Endothelial cell of umbilical vein (primary cell): ENCODE data around the gene ZFP62. TPM values are rescaled to one million over a fixed set of nuclear protein-coding genes. Genes with fewer than 3 reads are reported as not detected.

Source experiments
- BruUV-seq: library from RNA; stranded (reverse); fragments of 400-500 nt; replicated peaks from 2 replicates; lab custom pipeline; 2021; lab: Mats Ljungman, UMichigan
- CTCF ChIA-PET: fragments of 300-600, 350-600 bp; sonication (Branson Sonifier 250); formaldehyde crosslinking; loops from one replicate; lab custom pipeline; 2021; ENCODE audit warnings: antibody characterized with exemption, inconsistent platforms; lab: Charles Lee
- POLR2A ChIA-PET: fragments of 300-600, 350-600 bp; sonication (Branson Sonifier 250); formaldehyde crosslinking; loops from one replicate; lab custom pipeline; 2021; ENCODE audit warnings: antibody characterized with exemption, inconsistent platforms; lab: Charles Lee
- DNase-seq: peaks from one replicate; pipeline ENCODE4 v3.0.0-alpha.2; 2011; ENCODE audit warnings: low read depth, low spot score
- FAIRE-seq: peaks from 2 replicates; lab custom pipeline; 2011; peaks lifted over from hg19 to GRCh38; lab: Jason Lieb, UNC
- H2AFZ ChIP-seq: 2 replicates; pipeline ENCODE4 v1.6.0; 2012; ENCODE audit warnings: low read depth, low read length, control low read depth, inconsistent platforms
- H3K27ac ChIP-seq: 2 replicates; pipeline ENCODE4 v1.5.1; 2011; ENCODE audit warnings: low read depth, mild to moderate bottlenecking, control low read depth, low read length, moderate library complexity; ENCODE audit not compliant: insufficient read depth
- H3K27me3 ChIP-seq, 2 experiments: 2 replicates each; pipeline versions ENCODE4 v1.6.0 to v1.6.1; 2011; ENCODE audit warnings: low read length in 2 of 2, mixed read lengths in 1 of 2; ENCODE audit not compliant: control insufficient read depth in 2 of 2, insufficient read depth in 2 of 2
- H3K36me3 ChIP-seq, 2 experiments: 2 replicates in 1 of 2; 3 replicates in 1 of 2; pipeline ENCODE4 v1.5.1; 2011; ENCODE audit warnings: low read length in 2 of 2, mild to moderate bottlenecking in 1 of 2, moderate library complexity in 1 of 2; ENCODE audit not compliant: control insufficient read depth in 2 of 2, insufficient read depth in 2 of 2; ENCODE audit errors: extremely low read depth in 1 of 2
- H3K4me1 ChIP-seq: 3 replicates; pipeline ENCODE4 v1.5.1; 2011; ENCODE audit warnings: mild to moderate bottlenecking, low read length; ENCODE audit not compliant: control insufficient read depth, insufficient read depth; ENCODE audit errors: extremely low read depth
- H3K4me2 ChIP-seq: 2 replicates; pipeline ENCODE4 v1.6.1; 2011; ENCODE audit warnings: low read length, control low read depth, mixed read lengths; ENCODE audit not compliant: insufficient read depth
- H3K4me3 ChIP-seq, 3 experiments: fragments of 200-600 bp in 1 of 3; sonication (generic), shearing (Covaris generic) in 1 of 3; replicated peaks in 1 of 3; 2 replicates each; pipeline ENCODE4 v1.5.1; 2011 to 2016; ENCODE audit warnings: control low read depth in 3 of 3, low read length in 3 of 3, mild to moderate bottlenecking in 2 of 3, inconsistent platforms in 1 of 3, low read depth in 1 of 3, moderate library complexity in 1 of 3; ENCODE audit not compliant: insufficient read depth in 1 of 3
- H3K79me2 ChIP-seq: 2 replicates; pipeline ENCODE4 v1.6.0; 2012; ENCODE audit warnings: low read length, inconsistent platforms; ENCODE audit not compliant: control insufficient read depth, insufficient read depth
- H3K9ac ChIP-seq: replicated peaks from 2 replicates; pipeline ENCODE3; 2011; ENCODE audit warnings: low read length, control low read depth; ENCODE audit not compliant: insufficient read depth; ENCODE audit errors: extremely low read depth
- H3K9me1 ChIP-seq: replicated peaks from 3 replicates; pipeline ENCODE4 v1.6.0; 2011; ENCODE audit warnings: mild to moderate bottlenecking, low read length; ENCODE audit not compliant: control insufficient read depth, insufficient read depth; ENCODE audit errors: extremely low read depth
- H3K9me3 ChIP-seq: replicated peaks from 2 replicates; pipeline ENCODE4 v1.5.1; 2012; ENCODE audit warnings: low read length, inconsistent platforms; ENCODE audit not compliant: control insufficient read depth, insufficient read depth
- H4K20me1 ChIP-seq: replicated peaks from 2 replicates; pipeline ENCODE3; 2011; ENCODE audit warnings: mild to moderate bottlenecking, low read length; ENCODE audit not compliant: control insufficient read depth, insufficient read depth; ENCODE audit errors: extremely low read depth
- FOS ChIP-seq: IDR thresholded peaks from 2 replicates; pipeline ENCODE4 v1.6.1; 2011; ENCODE audit warnings: mild to moderate bottlenecking, low read length, moderate library complexity, borderline replicate concordance; ENCODE audit not compliant: insufficient read depth
- GATA2 ChIP-seq: IDR thresholded peaks from 2 replicates; pipeline ENCODE4 v1.7.0; 2011; ENCODE audit warnings: low read depth, mild to moderate bottlenecking, moderate library complexity, mixed read lengths, low read length; ENCODE audit not compliant: insufficient read length, insufficient read depth
- JUN ChIP-seq: IDR thresholded peaks from 2 replicates; pipeline ENCODE4 v1.6.1; 2011; ENCODE audit warnings: borderline replicate concordance, low read depth; ENCODE audit not compliant: insufficient read length, insufficient read depth
- MYC ChIP-seq: IDR thresholded peaks from one replicate; pipeline ENCODE4 v1.6.1; 2011; ENCODE audit warnings: mild to moderate bottlenecking, low read depth, low read length
- POLR2A ChIP-seq: IDR thresholded peaks from 2 replicates; pipeline ENCODE4 v1.6.1; 2012; ENCODE audit warnings: low read depth, mild to moderate bottlenecking, control low read depth, low read length
- dilution Hi-C: fragments of 300-500 bp; cut with MboI; formaldehyde crosslinking; loops from one replicate; pipeline ENCODE4 v1.15.0; 2019; ENCODE audit warnings: low sequenced_read_pairs; ENCODE audit not compliant: extremely low pct_ligation_motif_present
- intact Hi-C: fragments of 100-400 bp; cut with micrococcal nuclease; formaldehyde crosslinking; loops from one replicate; pipeline ENCODE4 v1.10.0; 2022
- polyA plus RNA-seq, 4 experiments: library from polyadenylated mRNA; depleted of rRNA in 3 of 4; stranded (reverse) in 3 of 4; unstranded in 1 of 4; fragments of >200 nt; gene quantifications; 2 replicates each; pipeline versions ENCODE4 v1.2.1 to v1.2.3, GENCODE V29; 2011 to 2012; ENCODE audit warnings: missing spikeins in 1 of 4
- total RNA-seq: library from RNA; stranded (reverse); gene quantifications from 2 replicates; pipeline ENCODE4 v1.2.3, GENCODE V29; 2021
- TF ChIP-seq, protein P1 (sequence below), 2 donors: IDR thresholded peaks; 1 replicate in 1 of 2; 2 replicates in 1 of 2; pipeline ENCODE4 v1.5.1; 2011; ENCODE audit warnings: low read length in 2 of 2, mild to moderate bottlenecking in 2 of 2, moderate library complexity in 2 of 2, control low read depth in 1 of 2, inconsistent platforms in 1 of 2, low read depth in 1 of 2; ENCODE audit not compliant: insufficient read depth in 1 of 2; ENCODE audit errors: extremely low read depth in 1 of 2
- TF ChIP-seq, protein P2 (sequence below): IDR thresholded peaks from 2 replicates; pipeline ENCODE4 v1.6.1; 2011; ENCODE audit not compliant: insufficient read depth, insufficient read length

ZFP62 gene
- total and polyA plus RNA-seq, 2 donors (not counting 3 experiments of a cell fraction or from before 2014, with no cell fraction given): 3.7 to 19.7 TPM

DNA sequence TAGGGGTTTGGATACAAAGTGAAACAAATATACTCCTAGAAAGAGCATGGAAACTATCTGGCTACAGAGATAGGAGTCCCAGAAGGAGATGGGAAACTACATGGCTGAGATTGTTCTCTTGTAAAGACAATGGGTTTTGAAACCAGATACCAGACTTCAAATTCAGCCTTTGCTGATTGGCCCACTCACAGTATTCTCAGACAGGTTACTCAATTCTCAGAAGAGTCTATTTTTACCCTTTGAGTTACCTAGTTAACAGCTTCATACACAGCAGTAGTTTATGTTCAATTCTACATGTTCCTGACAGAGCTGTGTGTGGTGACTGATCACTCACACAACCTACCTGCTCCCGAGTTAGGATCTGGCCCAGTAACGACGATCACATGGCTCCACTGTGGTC, 14.1 kb downstream of the ZFP62 start:
- Histone ChIP-seq H3K27me3 (no peaks in the 10 kb centered on the region), H3K4me3 (no peak overlapping the region), H3K4me2 (no peak overlapping the region), H3K27ac (no peak overlapping the region), H3K79me2 (no peaks in the 10 kb centered on the region), H2AFZ (no peak overlapping the region), H3K9me1 (no peaks in the 10 kb centered on the region), H3K36me3 (peaks cover 16 to 24% of the 10 kb centered on the region in 2 experiments), H4K20me1 (no peaks in the 10 kb centered on the region), H3K9ac (no peak overlapping the region), H3K9me3 (peaks cover 28% of the 10 kb centered on the region), H3K4me1 (no peaks in the 10 kb centered on the region)
- CTCF ChIA-PET: no interaction called here
- dilution Hi-C loops (no loop called here), intact Hi-C loops (no loop called here)
- TF ChIP-seq MYC: no peak
- no peak for TF ChIP-seq POLR2A
- no peak for TF ChIP-seq JUN
- TF ChIP-seq, protein P1, sequence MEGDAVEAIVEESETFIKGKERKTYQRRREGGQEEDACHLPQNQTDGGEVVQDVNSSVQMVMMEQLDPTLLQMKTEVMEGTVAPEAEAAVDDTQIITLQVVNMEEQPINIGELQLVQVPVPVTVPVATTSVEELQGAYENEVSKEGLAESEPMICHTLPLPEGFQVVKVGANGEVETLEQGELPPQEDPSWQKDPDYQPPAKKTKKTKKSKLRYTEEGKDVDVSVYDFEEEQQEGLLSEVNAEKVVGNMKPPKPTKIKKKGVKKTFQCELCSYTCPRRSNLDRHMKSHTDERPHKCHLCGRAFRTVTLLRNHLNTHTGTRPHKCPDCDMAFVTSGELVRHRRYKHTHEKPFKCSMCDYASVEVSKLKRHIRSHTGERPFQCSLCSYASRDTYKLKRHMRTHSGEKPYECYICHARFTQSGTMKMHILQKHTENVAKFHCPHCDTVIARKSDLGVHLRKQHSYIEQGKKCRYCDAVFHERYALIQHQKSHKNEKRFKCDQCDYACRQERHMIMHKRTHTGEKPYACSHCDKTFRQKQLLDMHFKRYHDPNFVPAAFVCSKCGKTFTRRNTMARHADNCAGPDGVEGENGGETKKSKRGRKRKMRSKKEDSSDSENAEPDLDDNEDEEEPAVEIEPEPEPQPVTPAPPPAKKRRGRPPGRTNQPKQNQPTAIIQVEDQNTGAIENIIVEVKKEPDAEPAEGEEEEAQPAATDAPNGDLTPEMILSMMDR (IDR thresholded peaks at IDR 0.05; ENCODE audit: extremely low read depth in 1 of 2, insufficient read depth in 1 of 2, low read depth in 1 of 2, low read length in 2 of 2): no peak
- TF ChIP-seq, protein P2, sequence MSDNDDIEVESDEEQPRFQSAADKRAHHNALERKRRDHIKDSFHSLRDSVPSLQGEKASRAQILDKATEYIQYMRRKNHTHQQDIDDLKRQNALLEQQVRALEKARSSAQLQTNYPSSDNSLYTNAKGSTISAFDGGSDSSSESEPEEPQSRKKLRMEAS: no peak
- DNase-seq: no peak
- POLR2A ChIA-PET: no interaction called here
- no peak for FAIRE-seq
- no TSS peak for BruUV-seq

DNA sequence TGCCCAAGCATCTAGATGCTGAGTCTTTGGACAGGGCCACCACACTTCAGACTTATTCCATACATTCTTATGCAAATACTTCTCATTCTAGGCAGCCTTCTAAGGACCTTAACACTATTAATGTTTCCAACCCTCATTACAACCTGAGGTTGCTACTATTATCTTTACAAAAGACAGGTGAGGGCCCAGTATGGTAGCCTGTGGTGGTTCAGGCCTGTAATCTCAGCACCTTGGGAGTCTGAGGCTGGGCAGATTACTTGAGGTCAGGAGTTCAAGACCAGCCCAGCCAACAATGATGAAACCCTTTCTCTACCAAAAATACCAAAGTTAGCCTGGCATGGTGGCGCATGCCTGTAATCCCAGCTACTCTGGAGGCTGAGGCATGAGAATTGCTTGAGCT, 16.2 kb downstream of the ZFP62 start:
- dilution Hi-C loops: no loop called here
- ChIA-PET POLR2A (no interaction called here), CTCF (no interaction called here)

More for the DNA sequence above, 16.2 kb downstream of the ZFP62 start:
- intact Hi-C loops: no loop called here
- TF ChIP-seq POLR2A (no peak), FOS (no peak), GATA2 (no peak)
- TF ChIP-seq, protein P1 (IDR thresholded peaks at IDR 0.05; ENCODE audit: extremely low read depth in 1 of 2, insufficient read depth in 1 of 2, low read depth in 1 of 2, low read length in 2 of 2): no peak
- TF ChIP-seq, protein P2: no peak
- Histone ChIP-seq H3K27ac (no peak overlapping the region), H3K79me2 (no peaks in the 10 kb centered on the region), H3K9ac (no peak overlapping the region), H3K9me3 (peaks cover 14% of the 10 kb centered on the region), H3K4me2 (no peak overlapping the region), H3K4me3 (no peak overlapping the region), H2AFZ (no peak overlapping the region), H3K4me1 (no peaks in the 10 kb centered on the region), H3K36me3 (peaks cover 2 to 8% of the 10 kb centered on the region in 2 experiments), H3K27me3 (no peaks in the 10 kb centered on the region), H3K9me1 (no peaks in the 10 kb centered on the region), H4K20me1 (no peaks in the 10 kb centered on the region)
- DNase-seq (no peak), FAIRE-seq (no peak)
- no TSS peak for BruUV-seq
